Neural progenitor cell (in vitro differentiated cells): ENCODE data around the gene DUSP2. TPM values are rescaled to one million over a fixed set of nuclear protein-coding genes. Genes with fewer than 3 reads are reported as not detected.

Experiments used
- DNase-seq: peaks from one replicate; pipeline ENCODE4 v3.0.0-alpha.2; 2016; ENCODE audit warnings: low spot score
- H2AFZ ChIP-seq: fragments of 200-600 bp; sonication (generic); replicated peaks from 2 replicates; pipeline ENCODE4 v1.6.1; 2016; ENCODE audit warnings: antibody characterized with exemption
- H3F3A ChIP-seq: fragments of 200-600 bp; sonication (generic); 2 replicates; pipeline ENCODE4 v1.6.1; 2016; ENCODE audit warnings: antibody characterized with exemption, low read depth
- H3K27ac ChIP-seq: fragments of 200-600 bp; sonication (generic); 2 replicates; pipeline ENCODE4 v1.5.1; 2016; ENCODE audit warnings: mild to moderate bottlenecking
- H3K27me3 ChIP-seq: fragments of 200-600 bp; sonication (generic); 2 replicates; pipeline ENCODE4 v1.6.1; 2016; ENCODE audit warnings: mild to moderate bottlenecking, moderate library complexity
- H3K36me3 ChIP-seq: fragments of 200-600 bp; sonication (generic); 2 replicates; pipeline ENCODE4 v1.5.1; 2016
- H3K4me1 ChIP-seq: fragments of 200-600 bp; sonication (generic); 2 replicates; pipeline ENCODE4 v1.6.1; 2016; ENCODE audit warnings: mixed run types
- H3K4me2 ChIP-seq: fragments of 200-600 bp; sonication (generic); 2 replicates; pipeline ENCODE4 v1.6.1; 2016
- H3K4me3 ChIP-seq: fragments of 200-600 bp; sonication (generic); 2 replicates; pipeline ENCODE4 v1.5.1; 2016
- H3K79me2 ChIP-seq: fragments of 200-600 bp; sonication (generic); 2 replicates; pipeline ENCODE4 v1.6.1; 2016; ENCODE audit warnings: low read depth
- H3K9ac ChIP-seq: fragments of 200-600 bp; sonication (generic); 2 replicates; pipeline ENCODE4 v1.6.1; 2016
- H3K9me3 ChIP-seq: fragments of 200-600 bp; sonication (generic); 2 replicates; pipeline ENCODE4 v1.5.1; 2016; ENCODE audit warnings: low read depth
- H4K20me1 ChIP-seq: fragments of 200-600 bp; sonication (generic); 2 replicates; pipeline ENCODE4 v1.6.1; 2016; ENCODE audit warnings: low read depth
- H3K27ac Mint-ChIP-seq: 3 replicates; pipeline ENCODE4 v1.8.0; 2021; ENCODE audit warnings: mixed read lengths
- H3K27me3 Mint-ChIP-seq: 2 replicates; pipeline ENCODE4 v1.8.0; 2022; ENCODE audit warnings: low read depth, mild to moderate bottlenecking, inconsistent platforms, moderate library complexity, mixed read lengths; ENCODE audit not compliant: insufficient read depth
- H3K36me3 Mint-ChIP-seq: 3 replicates; pipeline ENCODE4 v1.8.0; 2021; ENCODE audit warnings: mixed read lengths
- H3K4me1 Mint-ChIP-seq: 3 replicates; pipeline ENCODE4 v1.8.0; 2021; ENCODE audit warnings: mixed read lengths
- H3K4me3 Mint-ChIP-seq: 3 replicates; pipeline ENCODE4 v1.8.0; 2021; ENCODE audit warnings: mild to moderate bottlenecking, moderate library complexity, mixed read lengths
- H3K9me3 Mint-ChIP-seq: 3 replicates; pipeline ENCODE4 v1.8.0; 2020; ENCODE audit warnings: mixed read lengths
- EZH2 ChIP-seq: fragments of 200-600 bp; sonication (generic); IDR thresholded peaks from 2 replicates; pipeline ENCODE4 v1.6.1; 2017; ENCODE audit warnings: antibody characterized with exemption, mild to moderate bottlenecking, moderate library complexity
- EZH2phosphoT487 ChIP-seq: fragments of 200-600 bp; sonication (generic); IDR thresholded peaks from 2 replicates; pipeline ENCODE4 v1.6.1; 2017; ENCODE audit warnings: antibody characterized with exemption
- total RNA-seq: library from RNA; depleted of rRNA; stranded (reverse); fragments of >200 nt; gene quantifications from 2 replicates; pipeline ENCODE4 v1.2.3, GENCODE V29; 2015; ENCODE audit warnings: low replicate concordance
- TF ChIP-seq, protein P1 (sequence below): fragments of 200-600 bp; sonication (generic); IDR thresholded peaks from 2 replicates; pipeline ENCODE4 v1.5.1; 2017; ENCODE audit warnings: antibody characterized with exemption, mild to moderate bottlenecking

Gene DUSP2
- total RNA-seq, 1 donor from 2014 or later = not detected

- Mint-ChIP-seq H3K9me3 (no peaks in the 10 kb centered on the region), H3K27ac (no peak overlapping the region), H3K27me3 (peaks cover 2% of the 10 kb centered on the region), H3K4me3 (no peak overlapping the region), H3K4me1 (no peaks in the 10 kb centered on the region), H3K36me3 (peaks cover 3% of the 10 kb centered on the region)
- H3K27ac ChIP-seq = no peak overlapping the region
- no peaks in the 10 kb centered on the region for H3K4me1 ChIP-seq
- H3F3A ChIP-seq = peaks cover 4% of the 10 kb centered on the region
- no peak overlapping the region for H2AFZ ChIP-seq
- no peak overlapping the region for H3K4me3 ChIP-seq
- TF ChIP-seq EZH2 (no peak), EZH2phosphoT487 (no peak)
- TF ChIP-seq, protein P1, sequence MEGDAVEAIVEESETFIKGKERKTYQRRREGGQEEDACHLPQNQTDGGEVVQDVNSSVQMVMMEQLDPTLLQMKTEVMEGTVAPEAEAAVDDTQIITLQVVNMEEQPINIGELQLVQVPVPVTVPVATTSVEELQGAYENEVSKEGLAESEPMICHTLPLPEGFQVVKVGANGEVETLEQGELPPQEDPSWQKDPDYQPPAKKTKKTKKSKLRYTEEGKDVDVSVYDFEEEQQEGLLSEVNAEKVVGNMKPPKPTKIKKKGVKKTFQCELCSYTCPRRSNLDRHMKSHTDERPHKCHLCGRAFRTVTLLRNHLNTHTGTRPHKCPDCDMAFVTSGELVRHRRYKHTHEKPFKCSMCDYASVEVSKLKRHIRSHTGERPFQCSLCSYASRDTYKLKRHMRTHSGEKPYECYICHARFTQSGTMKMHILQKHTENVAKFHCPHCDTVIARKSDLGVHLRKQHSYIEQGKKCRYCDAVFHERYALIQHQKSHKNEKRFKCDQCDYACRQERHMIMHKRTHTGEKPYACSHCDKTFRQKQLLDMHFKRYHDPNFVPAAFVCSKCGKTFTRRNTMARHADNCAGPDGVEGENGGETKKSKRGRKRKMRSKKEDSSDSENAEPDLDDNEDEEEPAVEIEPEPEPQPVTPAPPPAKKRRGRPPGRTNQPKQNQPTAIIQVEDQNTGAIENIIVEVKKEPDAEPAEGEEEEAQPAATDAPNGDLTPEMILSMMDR = no peak
- no peaks in the 10 kb centered on the region for H3K36me3 ChIP-seq
- no peaks in the 10 kb centered on the region for H3K9me3 ChIP-seq
- no peak overlapping the region for H3K9ac ChIP-seq
- no peak overlapping the region for H3K4me2 ChIP-seq
- no peaks in the 10 kb centered on the region for H4K20me1 ChIP-seq
- H3K27me3 ChIP-seq = no peaks in the 10 kb centered on the region
- H3K79me2 ChIP-seq = no peaks in the 10 kb centered on the region
- no peak for DNase-seq
These were observed 34.8 kb upstream of the DUSP2 start for GRCh38 chr2:96180002-96180401.

DNA sequence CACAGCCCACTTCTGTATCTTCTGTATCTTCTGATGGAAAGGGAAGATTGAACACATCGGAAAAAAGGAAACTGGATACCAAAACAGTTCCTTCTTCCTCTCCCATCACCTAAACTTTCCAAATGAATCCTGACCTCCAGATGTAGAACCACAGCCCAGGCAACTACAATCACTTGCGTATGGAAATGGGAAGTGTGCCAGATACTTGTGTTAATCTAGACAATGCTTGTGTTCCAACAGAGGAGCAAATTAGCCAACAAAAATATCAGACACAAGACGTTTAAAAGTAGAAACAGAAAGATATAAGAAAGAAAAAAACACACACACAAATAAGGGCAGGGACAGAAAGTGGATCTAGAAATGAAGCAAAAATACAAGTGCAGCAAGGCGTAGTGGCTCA, 31.4 kb upstream of the DUSP2 start:
- Mint-ChIP-seq H3K4me3 (no peak overlapping the region), H3K4me1 (no peaks in the 10 kb centered on the region), H3K27me3 (peaks cover 2% of the 10 kb centered on the region)

GRCh38 chr2:96175951-96176350, 30.7 kb upstream of the DUSP2 start:
- H3K9me3 ChIP-seq = no peaks in the 10 kb centered on the region
- H3K27ac Mint-ChIP-seq = no peak overlapping the region

More for the DNA sequence above, 31.4 kb upstream of the DUSP2 start:
- DNase-seq = no peak
- Histone ChIP-seq H3K79me2 (no peaks in the 10 kb centered on the region), H3K4me3 (no peak overlapping the region), H3K9me3 (no peaks in the 10 kb centered on the region), H3F3A (no peaks in the 10 kb centered on the region), H3K27ac (no peak overlapping the region), H3K36me3 (no peaks in the 10 kb centered on the region), H4K20me1 (no peaks in the 10 kb centered on the region), H3K27me3 (no peaks in the 10 kb centered on the region), H2AFZ (no peak overlapping the region), H3K4me2 (no peak overlapping the region), H3K4me1 (no peaks in the 10 kb centered on the region), H3K9ac (no peak overlapping the region)
- Mint-ChIP-seq H3K27ac (no peak overlapping the region), H3K36me3 (no peaks in the 10 kb centered on the region), H3K9me3 (no peaks in the 10 kb centered on the region)
- TF ChIP-seq EZH2 (no peak), EZH2phosphoT487 (no peak)
- TF ChIP-seq, protein P1 = no peak

More at GRCh38 chr2:96175951-96176350, 30.7 kb upstream of the DUSP2 start:
- no peak for TF ChIP-seq EZH2
- no peak for TF ChIP-seq EZH2phosphoT487
- TF ChIP-seq, protein P1 = no peak
- Mint-ChIP-seq H3K4me3 (no peak overlapping the region), H3K9me3 (no peaks in the 10 kb centered on the region), H3K36me3 (no peaks in the 10 kb centered on the region), H3K4me1 (no peaks in the 10 kb centered on the region), H3K27me3 (peaks cover 2% of the 10 kb centered on the region)
- Histone ChIP-seq H3K4me3 (no peak overlapping the region), H3K9ac (no peak overlapping the region), H3K36me3 (no peaks in the 10 kb centered on the region), H3K79me2 (no peaks in the 10 kb centered on the region), H2AFZ (no peak overlapping the region), H3K4me1 (no peaks in the 10 kb centered on the region), H3F3A (no peaks in the 10 kb centered on the region), H3K4me2 (no peak overlapping the region), H3K27ac (no peak overlapping the region), H4K20me1 (no peaks in the 10 kb centered on the region), H3K27me3 (no peaks in the 10 kb centered on the region)
- no peak for DNase-seq
